Natural killer cell (primary cell): Measurements from ENCODE around the gene PPP1R27. TPM values are rescaled to one million over a fixed set of nuclear protein-coding genes. Genes with fewer than 3 reads are reported as not detected.
A peak's percentile ranks its signal among the peaks of the same experiment; 100 is the strongest.

Experiments used
- ATAC-seq, 3 donors: fragments of 150-1000 bp in 2 of 3; fragments of 200-7000 bp in 1 of 3; cut with Tn5 transposase; 1 replicate in 1 of 3; 2 replicates in 2 of 3; pipeline ENCODE4 v1.10.0; 2021; ENCODE audit warnings: mild to moderate bottlenecking in 2 of 3, moderate library complexity in 2 of 3
- DNase-seq, 2 donors: peaks; one replicate each; pipeline versions ENCODE4 v3.0.0 to v3.0.0-alpha.2; 2013 to 2021; ENCODE audit warnings: mixed read lengths in 1 of 2
- H3K27ac ChIP-seq: one replicate; pipeline ENCODE4 v1.5.1; 2013; ENCODE audit warnings: mild to moderate bottlenecking, low read length
- H3K27me3 ChIP-seq: one replicate; pipeline ENCODE4 v1.6.1; 2013; ENCODE audit warnings: low read length; ENCODE audit not compliant: control insufficient read depth, insufficient read depth
- H3K36me3 ChIP-seq: one replicate; pipeline ENCODE4 v1.6.1; 2013; ENCODE audit warnings: low read length; ENCODE audit not compliant: control insufficient read depth, insufficient read depth
- H3K4me1 ChIP-seq: one replicate; pipeline ENCODE4 v1.6.1; 2013; ENCODE audit warnings: low read length; ENCODE audit not compliant: control insufficient read depth, insufficient read depth
- H3K4me3 ChIP-seq: one replicate; pipeline ENCODE4 v1.5.1; 2013; ENCODE audit warnings: low read length
- H3K9me3 ChIP-seq: one replicate; pipeline ENCODE4 v1.6.1; 2013; ENCODE audit warnings: low read length; ENCODE audit not compliant: control insufficient read depth, insufficient read depth
- H3K27ac Mint-ChIP-seq, 2 donors: one replicate each; pipeline ENCODE4 v1.8.0; 2022; ENCODE audit warnings: mild to moderate bottlenecking in 2 of 2, mixed read lengths in 2 of 2, moderate library complexity in 1 of 2
- H3K27me3 Mint-ChIP-seq, 2 donors: one replicate each; pipeline ENCODE4 v1.8.0; 2022; ENCODE audit warnings: low read depth in 2 of 2, mixed read lengths in 2 of 2
- H3K36me3 Mint-ChIP-seq: one replicate; pipeline ENCODE4 v1.8.0; 2022; ENCODE audit warnings: mixed read lengths
- H3K4me1 Mint-ChIP-seq, 2 donors: one replicate each; pipeline ENCODE4 v1.8.0; 2022; ENCODE audit warnings: mixed read lengths in 2 of 2
- H3K4me3 Mint-ChIP-seq: one replicate; pipeline ENCODE4 v1.8.0; 2022; ENCODE audit warnings: mild to moderate bottlenecking, moderate library complexity, mixed read lengths
- H3K9me3 Mint-ChIP-seq, 2 donors: one replicate each; pipeline ENCODE4 v1.8.0; 2022; ENCODE audit warnings: mixed read lengths in 2 of 2
- CTCF ChIP-seq: fragments of 200-600 bp; IDR thresholded peaks from one replicate; pipeline ENCODE4 v1.8.0; 2022; ENCODE audit warnings: antibody characterized with exemption
- WGBS: methylation state at CpG from one replicate; pipeline ENCODE4 v1.1.7; 2013; ENCODE audit warnings: missing lambda C conversion rate; ENCODE audit not compliant: insufficient coverage; 5-methylcytosine and 5-hydroxymethylcytosine counted together
- intact Hi-C: fragments of 100-400 bp; cut with micrococcal nuclease; formaldehyde crosslinking; loops from one replicate; pipeline ENCODE4 v1.14.2; 2022
- total RNA-seq, 4 donors: library from RNA; stranded (reverse); fragments of 120-200 nt in 1 of 4; gene quantifications; one replicate each; pipeline versions ENCODE4 v1.2.3 to v1.2.4, GENCODE V29; 2013 to 2022

PPP1R27 gene
- total RNA-seq, 3 donors from 2014 or later (not counting 1 experiment from before 2014, with no cell fraction given) = not detected

- 87% methylated on average over 42 of the region's 42 CpGs for WGBS
- Mint-ChIP-seq H3K4me1 (no peaks in the 10 kb centered on the region), H3K9me3 (no peaks in the 10 kb centered on the region), H3K36me3 (no peaks in the 10 kb centered on the region), H3K27ac (no peak overlapping the region), H3K4me3 (no peak overlapping the region), H3K27me3 (peaks cover 0 to 9% of the 10 kb centered on the region in 2 donors)
- no peak for TF ChIP-seq CTCF
- Histone ChIP-seq H3K36me3 (no peaks in the 10 kb centered on the region), H3K4me3 (no peak overlapping the region), H3K27ac (no peak overlapping the region), H3K27me3 (peaks cover 1% of the 10 kb centered on the region), H3K4me1 (no peaks in the 10 kb centered on the region), H3K9me3 (no peaks in the 10 kb centered on the region)
- DNase-seq (no peak), ATAC-seq (no peak)
- intact Hi-C loops = no loop called here
These were observed 23.8 kb downstream of the PPP1R27 start for GRCh38 chr17:81810892-81811704.

GRCh38 chr17:81810476-81810875 lies 24.4 kb downstream of the PPP1R27 start:
- Histone ChIP-seq H3K4me1 (no peaks in the 10 kb centered on the region), H3K9me3 (no peaks in the 10 kb centered on the region), H3K27me3 (peaks cover 7% of the 10 kb centered on the region), H3K27ac (no peak overlapping the region), H3K4me3 (no peak overlapping the region), H3K36me3 (no peaks in the 10 kb centered on the region)
- peaks cover 0 to 8% of the 10 kb centered on the region in 2 donors for H3K27me3 Mint-ChIP-seq
- intact Hi-C loops = no loop called here
- no peak for ATAC-seq
- H3K27ac Mint-ChIP-seq = no peak overlapping the region
- 84% methylated on average over 8 of the region's 8 CpGs for WGBS
- H3K4me1 Mint-ChIP-seq = no peaks in the 10 kb centered on the region
- no peak for TF ChIP-seq CTCF
- H3K9me3 Mint-ChIP-seq = no peaks in the 10 kb centered on the region
- H3K4me3 Mint-ChIP-seq = no peak overlapping the region
- H3K36me3 Mint-ChIP-seq = no peaks in the 10 kb centered on the region
- DNase-seq = no peak

GRCh38 chr17:81809556-81809998 lies 25.3 kb downstream of the PPP1R27 start:
- H3K4me3 Mint-ChIP-seq = no peak overlapping the region
- H3K9me3 Mint-ChIP-seq = no peaks in the 10 kb centered on the region
- intact Hi-C loops = no loop called here

More at GRCh38 chr17:81809556-81809998, 25.3 kb downstream of the PPP1R27 start:
- Histone ChIP-seq H3K4me3 (no peak overlapping the region), H3K4me1 (no peaks in the 10 kb centered on the region), H3K27me3 (peaks cover 11% of the 10 kb centered on the region), H3K27ac (no peak overlapping the region), H3K36me3 (no peaks in the 10 kb centered on the region), H3K9me3 (no peaks in the 10 kb centered on the region)
- TF ChIP-seq CTCF = no peak
- H3K4me1 Mint-ChIP-seq = no peaks in the 10 kb centered on the region
- no peak for DNase-seq
- WGBS = 63% methylated on average over 7 of the region's 7 CpGs
- no peaks in the 10 kb centered on the region for H3K36me3 Mint-ChIP-seq
- no peak for ATAC-seq
- H3K27me3 Mint-ChIP-seq = peaks cover 0 to 11% of the 10 kb centered on the region in 2 donors
- H3K27ac Mint-ChIP-seq = peak overlapping the region in 1 of 2 donors; percentile 58
